PC-9 (cell line): ENCODE measurements around the gene CD276.

Experiments used
- EZH2 ChIP-seq: fragments of 200-600 bp; sonication (generic); IDR thresholded peaks from 2 replicates; pipeline ENCODE4 v1.8.0; 2017; ENCODE audit warnings: antibody characterized with exemption, low read depth
- TF ChIP-seq, protein P1 (sequence below): fragments of 200-600 bp; sonication (generic); conservative IDR thresholded peaks from 2 replicates; pipeline ENCODE4 v1.6.1; 2017; ENCODE audit warnings: mixed run types, antibody characterized with exemption, mild to moderate bottlenecking, moderate library complexity

DNA sequence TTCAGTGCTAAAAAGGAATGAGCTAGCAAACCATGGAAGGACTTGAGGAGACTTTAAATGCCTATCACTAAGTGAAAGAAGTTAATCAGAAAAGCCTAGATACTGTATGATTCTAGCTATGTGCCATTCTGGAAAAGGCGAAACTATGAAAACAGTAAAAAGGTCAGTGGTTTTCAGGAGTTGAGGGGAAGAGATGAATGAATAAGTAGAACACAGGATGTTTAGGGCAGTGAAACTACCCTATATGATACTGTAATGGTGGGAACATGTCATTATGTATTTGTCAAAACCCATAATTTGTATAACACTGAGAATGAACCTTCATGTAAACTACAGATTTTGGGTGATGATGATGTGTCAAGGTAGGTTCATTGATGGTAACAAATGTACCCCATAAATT is 9.6 kb upstream of the CD276 start:
- TF ChIP-seq, protein P1, sequence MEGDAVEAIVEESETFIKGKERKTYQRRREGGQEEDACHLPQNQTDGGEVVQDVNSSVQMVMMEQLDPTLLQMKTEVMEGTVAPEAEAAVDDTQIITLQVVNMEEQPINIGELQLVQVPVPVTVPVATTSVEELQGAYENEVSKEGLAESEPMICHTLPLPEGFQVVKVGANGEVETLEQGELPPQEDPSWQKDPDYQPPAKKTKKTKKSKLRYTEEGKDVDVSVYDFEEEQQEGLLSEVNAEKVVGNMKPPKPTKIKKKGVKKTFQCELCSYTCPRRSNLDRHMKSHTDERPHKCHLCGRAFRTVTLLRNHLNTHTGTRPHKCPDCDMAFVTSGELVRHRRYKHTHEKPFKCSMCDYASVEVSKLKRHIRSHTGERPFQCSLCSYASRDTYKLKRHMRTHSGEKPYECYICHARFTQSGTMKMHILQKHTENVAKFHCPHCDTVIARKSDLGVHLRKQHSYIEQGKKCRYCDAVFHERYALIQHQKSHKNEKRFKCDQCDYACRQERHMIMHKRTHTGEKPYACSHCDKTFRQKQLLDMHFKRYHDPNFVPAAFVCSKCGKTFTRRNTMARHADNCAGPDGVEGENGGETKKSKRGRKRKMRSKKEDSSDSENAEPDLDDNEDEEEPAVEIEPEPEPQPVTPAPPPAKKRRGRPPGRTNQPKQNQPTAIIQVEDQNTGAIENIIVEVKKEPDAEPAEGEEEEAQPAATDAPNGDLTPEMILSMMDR: no peak
- no peak for TF ChIP-seq EZH2
